Testis (tissue), 2 donors: ENCODE data around the gene BCAR3.

Source experiments
- CTCF ChIP-seq, 3 experiments: fragments of 450-650 bp in 2 of 3; fragments of 200-600 bp in 1 of 3; sonication (generic) in 1 of 3; IDR thresholded peaks; one replicate each; pipeline ENCODE4 v1.5.1; 2016 to 2019; ENCODE audit warnings: antibody characterized with exemption in 3 of 3, mild to moderate bottlenecking in 2 of 3, moderate library complexity in 1 of 3
- POLR2A ChIP-seq: fragments of 450-650 bp; IDR thresholded peaks from one replicate; pipeline ENCODE4 v1.6.1; 2017; ENCODE audit warnings: antibody characterized with exemption, mild to moderate bottlenecking, moderate library complexity

GRCh38 chr1:93665015-93665414 lies 16.6 kb downstream of the BCAR3 start:
- TF ChIP-seq CTCF (IDR thresholded peaks at IDR 0.05), result no peak
- no peak for TF ChIP-seq POLR2A
